Esophagus muscularis mucosa (tissue), 4 donors: Measurements from ENCODE around the gene CYLD. TPM values are rescaled to one million over a fixed set of nuclear protein-coding genes. Genes with fewer than 3 reads are reported as not detected.

Experiments
- DNase-seq: peaks from one replicate; pipeline ENCODE4 v3.0.0-alpha.2; 2017; ENCODE audit errors: extremely low spot score
- H3K27ac ChIP-seq, 4 donors: fragments of 200-600 bp; sonication (generic); replicated peaks in 1 of 4; 1 replicate in 3 of 4; 2 replicates in 1 of 4; pipeline ENCODE4 v1.5.1; 2016 to 2019; ENCODE audit warnings: mild to moderate bottlenecking in 1 of 4
- H3K27me3 ChIP-seq, 4 donors: fragments of 200-600 bp; sonication (generic); one replicate each; pipeline versions ENCODE4 v1.5.1 to v1.6.0; 2016 to 2019
- H3K36me3 ChIP-seq, 4 donors: fragments of 200-600 bp; sonication (generic); one replicate each; pipeline ENCODE4 v1.5.1; 2016 to 2019
- H3K4me1 ChIP-seq, 4 donors: fragments of 200-600 bp; sonication (generic); one replicate each; pipeline ENCODE4 v1.5.1; 2016 to 2019
- H3K4me3 ChIP-seq, 4 donors: fragments of 200-600 bp; sonication (generic); 1 replicate in 2 of 4; 2 replicates in 2 of 4; pipeline ENCODE4 v1.5.1; 2016 to 2019; ENCODE audit warnings: mild to moderate bottlenecking in 4 of 4, moderate library complexity in 1 of 4
- H3K9me3 ChIP-seq, 4 donors: fragments of 200-600 bp; sonication (generic); 1 replicate in 3 of 4; 2 replicates in 1 of 4; pipeline ENCODE4 v1.5.1; 2016 to 2019
- CTCF ChIP-seq, 3 experiments: fragments of 200-600 bp in 2 of 3; fragments of 450-650 bp in 1 of 3; sonication (generic) in 2 of 3; IDR thresholded peaks; one replicate each; pipeline ENCODE4 v1.5.1; 2017 to 2019; ENCODE audit warnings: antibody characterized with exemption in 3 of 3, mild to moderate bottlenecking in 2 of 3, moderate library complexity in 1 of 3
- EP300 ChIP-seq: sonication (generic); formaldehyde crosslinking; IDR thresholded peaks from one replicate; pipeline ENCODE4 v1.6.1; 2017; ENCODE audit warnings: antibody characterized with exemption
- POLR2A ChIP-seq: fragments of 450-650 bp; IDR thresholded peaks from one replicate; pipeline ENCODE4 v1.6.1; 2017; ENCODE audit warnings: antibody characterized with exemption, moderate library complexity, mild to moderate bottlenecking, low read depth
- POLR2AphosphoS5 ChIP-seq, 2 donors: sonication (generic); formaldehyde crosslinking; IDR thresholded peaks; one replicate each; pipeline ENCODE4 v1.6.1; 2017; ENCODE audit warnings: antibody characterized with exemption in 2 of 2
- WGBS: methylation state at CpG from one replicate; pipeline ENCODE4 v1.1.5; 2018; 5-methylcytosine and 5-hydroxymethylcytosine counted together
- intact Hi-C: fragments of 100-400 bp; cut with DNase I; formaldehyde crosslinking; loops from one replicate; pipeline ENCODE4 v1.15.1; 2023
- total RNA-seq, 4 donors: library from RNA; depleted of rRNA; stranded (reverse); fragments of >200 nt; gene quantifications; one replicate each; pipeline versions ENCODE4 v1.1.0 to v1.2.1, GENCODE V29; 2016

Gene CYLD
- total RNA-seq, 4 donors from 2014 or later: 40.1 to 46.4 (median 40.8) TPM

- intact Hi-C loops: no loop called here
- 83% methylated on average over 1 of the region's 1 CpG for WGBS
- Histone ChIP-seq H3K4me3 (no peak overlapping the region), H3K9me3 (no peaks in the 10 kb centered on the region), H3K4me1 (no peaks in the 10 kb centered on the region), H3K27ac (no peak overlapping the region), H3K36me3 (peaks cover 5 to 39% (median 23%) of the 10 kb centered on the region in 4 donors), H3K27me3 (no peaks in the 10 kb centered on the region)
- no peak for TF ChIP-seq POLR2A
- no peak for TF ChIP-seq POLR2AphosphoS5 (IDR thresholded peaks at IDR 0.05)
- no peak for TF ChIP-seq CTCF (IDR thresholded peaks at IDR 0.05)
- no peak for TF ChIP-seq EP300
- no peak for DNase-seq
Measured at GRCh38 chr16:50776037-50776436, 34.2 kb downstream of the CYLD start.

- no peaks in the 10 kb centered on the region for H3K9me3 ChIP-seq
- peaks cover 19 to 64% (median 39%) of the 10 kb centered on the region in 4 donors for H3K36me3 ChIP-seq
- 64% methylated on average over 1 of the region's 1 CpG for WGBS
- TF ChIP-seq CTCF (IDR thresholded peaks at IDR 0.05): no peak
- no peak for TF ChIP-seq EP300
- intact Hi-C loops: no loop called here
- DNase-seq: no peak
- H3K4me1 ChIP-seq: no peaks in the 10 kb centered on the region
- no peaks in the 10 kb centered on the region for H3K27me3 ChIP-seq
- no peak overlapping the region for H3K4me3 ChIP-seq
- no peak overlapping the region for H3K27ac ChIP-seq
Measured at GRCh38 chr16:50778284-50779163, 36.6 kb downstream of the CYLD start.

GRCh38 chr16:50781043-50781442 lies 39.2 kb downstream of the CYLD start:
- intact Hi-C loops: no loop called here
- H3K4me1 ChIP-seq: no peaks in the 10 kb centered on the region
- no peaks in the 10 kb centered on the region for H3K9me3 ChIP-seq
- peaks cover 21 to 88% (median 58%) of the 10 kb centered on the region in 4 donors for H3K36me3 ChIP-seq
- DNase-seq: no peak
- H3K27ac ChIP-seq: no peak overlapping the region
- WGBS: 87% methylated on average over 7 of the region's 7 CpGs
- TF ChIP-seq EP300 (no peak), POLR2A (no peak), CTCF (IDR thresholded peaks at IDR 0.05) (no peak), POLR2AphosphoS5 (IDR thresholded peaks at IDR 0.05) (no peak)
- no peaks in the 10 kb centered on the region for H3K27me3 ChIP-seq
- no peak overlapping the region for H3K4me3 ChIP-seq

- Histone ChIP-seq H3K4me1 (no peaks in the 10 kb centered on the region), H3K4me3 (no peak overlapping the region), H3K27ac (no peak overlapping the region), H3K27me3 (no peaks in the 10 kb centered on the region), H3K36me3 (peaks cover 21 to 89% (median 62%) of the 10 kb centered on the region in 4 donors), H3K9me3 (no peaks in the 10 kb centered on the region)
- DNase-seq: no peak
- intact Hi-C loops: no loop called here
- TF ChIP-seq POLR2AphosphoS5 (IDR thresholded peaks at IDR 0.05): no peak
- no peak for TF ChIP-seq POLR2A
- no peak for TF ChIP-seq CTCF (IDR thresholded peaks at IDR 0.05)
- no peak for TF ChIP-seq EP300
- 88% methylated on average over 3 of the region's 3 CpGs for WGBS
Measured at GRCh38 chr16:50781518-50781917, 39.6 kb downstream of the CYLD start.
